ENCODE results near the gene UNC79.
"Not testable (repeated sequence)": the region's sequence is repeated elsewhere in the genome, so short reads cannot be mapped to it uniquely, and the experiment has no call there.

UNC79 gene

GRCh38 chr14:93496856-93497741 is 66.4 kb downstream of the UNC79 start:
- DNase-seq: no peak

DNA sequence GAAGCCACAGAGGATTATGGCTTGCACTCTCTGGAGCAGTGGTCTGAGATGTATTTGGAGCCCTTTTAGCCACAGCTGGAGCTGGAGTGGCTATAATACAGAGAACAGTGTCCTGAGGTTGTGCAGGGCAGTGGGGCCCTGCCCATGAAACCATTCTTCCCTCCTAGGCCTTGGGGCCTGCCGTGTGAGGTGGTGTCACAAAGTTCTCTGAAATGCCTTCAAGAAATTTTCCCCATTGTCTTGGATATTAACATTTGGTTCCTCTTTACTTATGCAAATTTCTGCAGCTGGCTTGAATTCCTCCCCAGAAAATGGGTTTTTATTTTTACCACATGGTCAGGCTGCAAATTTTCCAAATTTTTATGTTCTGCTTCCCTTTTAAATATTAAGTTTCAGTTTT is 79.3 kb downstream of the UNC79 start:
- DNase-seq: no peak

DNA sequence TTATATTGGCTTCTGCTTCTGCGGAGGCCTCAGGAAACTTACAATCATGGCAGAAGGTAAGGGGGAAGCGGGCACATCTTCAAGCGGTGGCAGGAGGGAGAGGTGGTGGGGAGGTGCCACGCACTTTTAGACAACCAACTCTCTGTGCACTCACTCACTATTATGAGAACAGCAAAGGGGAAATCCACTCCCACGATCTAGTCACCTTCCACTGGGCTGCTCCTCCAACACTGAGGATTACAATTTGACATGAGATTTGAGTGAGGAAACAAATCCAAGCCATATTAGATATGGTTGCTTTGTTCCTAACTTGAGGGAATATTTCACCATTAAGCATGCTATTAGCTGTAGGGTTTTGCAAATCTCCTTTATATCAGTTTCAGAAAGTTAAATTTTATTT is 80.3 kb downstream of the UNC79 start:
- DNase-seq: no peak

GRCh38 chr14:93520053-93520607 is 89.4 kb downstream of the UNC79 start:
- no peak for DNase-seq

- no peak for DNase-seq
Observed at GRCh38 chr14:93522221-93522620, 91.5 kb downstream of the UNC79 start.

- DNase-seq: not testable (repeated sequence)
Observed at GRCh38 chr14:93525216-93525615, 94.5 kb downstream of the UNC79 start.

- DNase-seq: no peak
Observed at GRCh38 chr14:93525696-93526451, 95.1 kb downstream of the UNC79 start.

DNA sequence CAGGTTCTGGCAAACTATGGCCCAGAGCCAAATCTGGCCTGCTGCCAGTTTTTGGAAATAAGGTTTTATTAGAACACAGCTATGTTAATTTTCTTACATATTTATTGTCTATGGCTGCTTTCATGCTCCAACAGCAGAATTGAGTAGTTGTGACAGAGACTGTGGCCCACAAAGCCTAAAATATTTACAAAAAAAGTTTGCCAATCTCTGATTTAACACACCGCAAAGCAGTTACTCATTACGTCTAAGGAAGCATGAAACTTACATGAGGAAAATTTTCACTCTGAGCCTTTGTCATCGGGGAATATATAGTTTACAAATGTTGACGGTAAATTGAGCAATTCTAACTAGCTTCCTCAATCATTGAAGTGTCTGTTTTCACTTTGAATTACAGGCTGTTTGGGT is 96.5 kb downstream of the UNC79 start:
- DNase-seq: no peak

DNA sequence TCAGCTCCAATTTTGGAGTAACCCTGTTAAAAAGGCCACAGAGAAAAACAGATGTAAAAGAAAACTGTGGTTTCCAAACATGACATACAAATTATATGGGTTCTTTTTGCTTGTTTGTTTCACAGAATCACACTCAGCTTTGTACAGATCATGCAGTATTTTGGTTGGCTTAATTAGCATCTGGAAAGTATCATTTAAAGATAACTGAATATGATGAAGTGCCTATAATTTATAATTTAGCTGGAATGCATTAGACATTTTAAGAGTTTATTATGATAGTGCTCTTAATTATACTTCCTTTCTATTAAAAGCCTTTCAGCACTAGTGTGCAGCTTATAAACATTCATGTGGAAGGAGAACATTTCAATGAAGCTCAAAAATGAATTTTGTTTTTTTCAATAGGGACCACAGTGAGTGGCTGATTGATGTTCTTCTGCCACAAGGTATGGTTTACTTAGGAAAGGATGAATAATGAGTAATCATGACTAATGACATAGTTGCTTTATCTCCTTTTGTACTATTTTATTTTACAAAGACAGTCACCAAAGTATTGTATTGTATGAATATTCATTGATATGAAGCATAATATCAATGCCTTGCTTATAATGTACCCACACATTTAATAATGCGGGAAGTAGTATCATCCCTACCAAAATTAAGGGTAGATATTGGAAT is 98.3 kb downstream of the UNC79 start:
- no peak for DNase-seq

DNA sequence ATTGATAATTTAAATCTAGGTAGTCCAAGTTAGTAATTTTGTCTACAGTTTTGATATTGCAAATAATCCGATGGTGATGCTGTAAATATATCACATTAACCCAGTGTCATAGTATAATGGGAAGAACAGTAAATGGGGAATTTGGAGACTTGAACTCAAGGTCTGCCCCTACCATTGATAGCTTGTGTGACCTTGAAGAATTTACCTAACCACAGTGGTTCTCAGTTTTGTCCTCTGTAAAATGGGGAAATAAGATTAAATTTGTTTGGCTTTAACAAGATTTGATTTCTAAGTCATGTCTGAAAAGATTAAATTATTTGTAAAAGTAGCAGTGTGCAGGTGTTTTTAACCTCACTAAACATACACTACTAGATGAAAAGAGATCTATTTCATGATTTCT is 100.9 kb downstream of the UNC79 start:
- DNase-seq: no peak

- DNase-seq: no peak
Observed at GRCh38 chr14:93532541-93532940, 101.8 kb downstream of the UNC79 start.

DNA sequence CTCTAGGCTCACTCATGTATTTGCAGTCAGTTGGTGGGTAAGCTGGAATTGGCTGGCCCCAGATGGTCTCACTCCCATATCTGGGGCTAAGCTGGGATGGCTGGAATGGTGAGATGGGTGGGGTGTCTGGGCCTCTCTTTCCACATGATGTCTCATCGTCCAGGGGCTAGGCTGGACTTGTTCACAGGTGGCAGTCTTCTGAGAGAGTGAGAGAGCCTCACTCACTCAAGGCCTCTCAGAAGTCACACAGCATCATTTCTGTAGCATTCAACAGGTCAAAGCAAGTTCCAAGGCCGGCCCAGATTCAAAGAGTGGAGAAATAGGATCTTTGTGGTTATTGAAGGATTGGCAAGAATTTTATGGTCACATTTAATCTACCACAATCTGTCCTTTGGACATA is 102.7 kb downstream of the UNC79 start:
- DNase-seq: no peak

DNA sequence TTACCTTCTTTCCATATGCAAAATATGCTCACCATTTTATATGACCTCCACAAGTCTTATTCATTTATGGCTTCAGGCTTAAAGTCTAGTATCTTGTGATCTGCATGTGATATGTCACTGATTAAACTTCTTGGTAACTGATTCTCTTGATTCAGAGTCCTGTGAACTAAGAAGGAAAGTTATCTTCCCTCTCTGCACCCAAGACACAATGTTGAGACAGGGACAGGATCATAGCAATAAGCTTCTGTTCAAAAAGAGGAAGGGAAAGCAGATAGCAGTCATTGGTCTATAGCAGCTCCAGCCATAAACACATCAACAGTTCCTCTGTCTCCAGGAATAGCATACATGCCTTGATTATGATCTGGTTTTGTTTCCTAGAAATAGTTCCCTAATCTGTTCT is 103.1 kb downstream of the UNC79 start:
- no peak for DNase-seq

GRCh38 chr14:93535537-93535936 is 104.8 kb downstream of the UNC79 start:
- DNase-seq: no peak

DNA sequence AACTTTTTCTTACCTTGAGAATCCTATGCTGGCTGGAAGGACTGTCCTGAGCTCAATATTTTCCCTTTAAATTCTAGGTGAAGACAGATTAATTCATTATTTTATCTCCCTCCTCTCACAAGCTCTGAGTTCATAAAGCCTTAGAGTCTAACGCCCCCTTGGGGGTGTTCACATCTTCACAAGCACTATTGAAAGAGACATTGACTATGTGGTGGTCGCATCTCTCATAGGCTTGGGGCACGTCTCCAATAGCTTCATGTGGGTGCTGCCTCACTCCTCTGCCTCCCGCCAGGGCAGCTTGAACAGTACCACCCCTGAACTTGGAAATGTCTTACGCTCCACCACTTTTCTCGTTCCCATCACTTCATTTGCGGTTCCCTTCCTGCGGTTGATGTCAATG is 106.2 kb downstream of the UNC79 start:
- DNase-seq: no peak

DNA sequence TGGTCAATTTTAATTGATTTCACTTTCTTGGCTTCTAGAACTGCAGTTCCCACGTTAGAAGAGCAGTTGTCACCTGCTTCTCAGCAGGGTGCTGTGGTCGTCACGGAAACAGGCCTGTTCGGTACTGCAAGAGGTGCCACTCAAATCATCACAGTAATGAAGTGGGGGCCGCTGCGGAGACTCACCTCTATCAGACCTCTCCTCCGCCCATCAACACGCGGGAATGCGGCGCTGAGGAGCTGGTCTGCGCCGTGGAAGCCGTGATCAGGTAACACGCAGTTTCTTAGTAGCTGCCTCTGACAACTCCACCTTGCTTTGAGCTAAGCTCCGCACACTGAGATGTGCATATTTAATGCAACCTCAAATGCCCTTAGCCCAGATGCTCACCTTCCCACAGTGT is 107.2 kb downstream of the UNC79 start:
- DNase-seq: no peak

- no peak for DNase-seq
Observed at GRCh38 chr14:93538413-93538812, 107.7 kb downstream of the UNC79 start.

GRCh38 chr14:93540235-93540634 is 109.5 kb downstream of the UNC79 start:
- DNase-seq: no peak

DNA sequence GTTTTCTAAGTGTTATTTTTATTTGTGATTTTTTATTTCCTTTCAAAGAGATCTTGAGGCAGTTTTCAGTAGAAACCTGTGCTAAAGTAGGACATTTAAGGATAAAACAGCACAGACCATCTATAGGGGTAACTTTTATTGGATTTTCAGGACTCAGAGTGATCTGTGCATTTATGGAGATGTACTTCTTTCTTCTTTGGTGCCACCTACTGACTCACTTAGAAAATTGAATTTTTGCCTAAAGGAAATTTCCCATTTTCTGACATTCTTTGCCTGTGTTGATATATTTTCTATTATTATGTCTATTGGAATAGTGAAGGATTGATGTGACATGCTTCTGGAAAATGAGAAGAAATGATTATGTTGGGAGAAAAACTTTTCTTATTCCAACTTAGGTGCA is 113.0 kb downstream of the UNC79 start:
- DNase-seq: no peak

GRCh38 chr14:93544212-93544611 is 113.5 kb downstream of the UNC79 start:
- no peak for DNase-seq

- no peak for DNase-seq
Observed at GRCh38 chr14:93546642-93547041, 115.9 kb downstream of the UNC79 start.

DNA sequence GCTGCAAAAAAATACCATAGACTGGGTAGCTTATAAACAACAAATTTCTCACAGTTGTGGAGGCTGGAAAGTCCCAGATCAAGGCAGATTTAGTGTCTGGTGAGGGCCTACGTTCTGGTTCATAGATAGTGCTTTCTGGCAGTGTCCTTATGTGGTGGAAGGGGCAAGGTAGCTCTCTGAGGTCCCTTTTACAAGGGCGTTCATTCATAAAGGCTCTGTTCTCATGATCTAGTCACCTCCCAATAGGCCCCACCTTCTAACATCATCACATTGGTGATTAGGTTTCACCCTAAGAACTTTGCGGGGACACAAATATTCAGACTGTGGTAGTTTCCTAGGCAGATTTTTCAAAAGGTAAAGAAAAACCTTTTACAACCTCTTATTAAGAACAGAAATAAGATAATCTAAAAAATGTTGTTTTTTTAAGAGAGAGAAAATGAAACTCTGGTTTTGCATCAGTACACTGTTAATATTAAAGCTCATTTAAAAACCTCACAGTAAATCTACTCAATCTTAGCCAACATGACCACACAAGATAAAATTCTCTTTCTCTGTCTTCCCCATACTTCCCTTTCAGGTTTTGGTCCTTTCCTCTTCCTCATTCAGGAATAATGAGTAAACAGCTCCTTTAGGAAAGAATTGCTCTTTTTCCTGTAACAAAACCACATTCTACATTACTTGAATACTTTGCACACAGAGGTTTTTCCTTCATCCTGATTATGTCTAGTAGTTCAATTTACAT is 117.5 kb downstream of the UNC79 start:
- DNase-seq: no peak

- DNase-seq: no peak
Observed at GRCh38 chr14:93549595-93549994, 118.9 kb downstream of the UNC79 start.

All from stimulated activated CD4-positive, alpha-beta T cell treated with anti-CD3 and anti-CD28 coated beads, Interleukin-4, amount 100 ng/mL, for 24 hours (primary cell).